ENCODE data around the gene NKX2-1.

DNA sequence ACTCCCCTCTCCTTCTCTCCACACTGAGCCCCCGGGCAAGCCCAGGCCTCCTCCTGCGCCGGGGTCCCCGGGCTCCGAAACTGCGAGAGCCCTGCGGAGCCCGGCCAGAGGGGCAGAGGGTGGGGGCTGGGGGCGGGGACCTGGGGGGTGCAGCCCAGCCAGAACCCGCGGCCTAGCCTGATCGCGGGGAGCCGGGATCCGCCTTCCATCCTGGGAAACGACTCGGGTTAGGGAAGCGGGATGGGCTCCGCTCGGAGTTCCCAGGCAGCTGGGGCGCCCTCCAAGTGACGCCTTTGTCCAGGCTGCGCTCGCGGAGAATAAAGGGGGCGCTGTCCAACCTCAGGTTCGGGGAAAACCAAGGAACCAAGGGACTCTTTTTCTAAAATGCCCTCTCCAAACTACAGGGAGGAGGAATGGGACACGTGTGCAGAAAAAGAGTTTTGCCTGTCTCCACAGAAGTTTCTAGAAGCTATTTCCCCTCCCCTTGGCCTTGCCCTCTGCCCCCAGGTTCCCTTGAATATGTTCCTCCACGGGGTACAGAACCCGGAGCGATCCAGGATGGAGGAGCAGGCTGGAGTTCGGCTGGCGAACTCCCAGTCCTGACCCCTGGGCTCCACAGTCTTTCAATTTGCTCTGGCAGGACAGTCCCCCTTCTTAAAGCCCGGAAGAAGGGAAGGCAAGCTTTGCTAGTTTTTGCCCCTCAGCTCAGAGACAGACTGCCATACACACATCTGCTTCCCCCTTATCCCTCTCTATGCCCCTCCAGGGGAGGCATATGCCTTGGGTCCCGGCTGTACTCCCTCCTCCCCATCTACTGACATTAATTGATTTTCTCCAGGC is 13.9 kb downstream of the NKX2-1 start:
- TF ChIP-seq DPF2 (IDR thresholded peaks at IDR 0.05) (no peak), POLR2A (IDR thresholded peaks at IDR 0.05; ENCODE audit: low read depth, low read length) (no peak), POLR2AphosphoS5 (IDR thresholded peaks at IDR 0.05; ENCODE audit: low read length) (no peak), JUND (IDR thresholded peaks at IDR 0.05; ENCODE audit: low read depth, low read length) (no peak), ZNF274 (IDR thresholded peaks at IDR 0.05; ENCODE audit: insufficient read depth, insufficient read length) (no peak), POU2F2 (IDR thresholded peaks at IDR 0.05; ENCODE audit: borderline replicate concordance, low read depth, low read length) (no peak)
- TF ChIP-seq, protein P1, sequence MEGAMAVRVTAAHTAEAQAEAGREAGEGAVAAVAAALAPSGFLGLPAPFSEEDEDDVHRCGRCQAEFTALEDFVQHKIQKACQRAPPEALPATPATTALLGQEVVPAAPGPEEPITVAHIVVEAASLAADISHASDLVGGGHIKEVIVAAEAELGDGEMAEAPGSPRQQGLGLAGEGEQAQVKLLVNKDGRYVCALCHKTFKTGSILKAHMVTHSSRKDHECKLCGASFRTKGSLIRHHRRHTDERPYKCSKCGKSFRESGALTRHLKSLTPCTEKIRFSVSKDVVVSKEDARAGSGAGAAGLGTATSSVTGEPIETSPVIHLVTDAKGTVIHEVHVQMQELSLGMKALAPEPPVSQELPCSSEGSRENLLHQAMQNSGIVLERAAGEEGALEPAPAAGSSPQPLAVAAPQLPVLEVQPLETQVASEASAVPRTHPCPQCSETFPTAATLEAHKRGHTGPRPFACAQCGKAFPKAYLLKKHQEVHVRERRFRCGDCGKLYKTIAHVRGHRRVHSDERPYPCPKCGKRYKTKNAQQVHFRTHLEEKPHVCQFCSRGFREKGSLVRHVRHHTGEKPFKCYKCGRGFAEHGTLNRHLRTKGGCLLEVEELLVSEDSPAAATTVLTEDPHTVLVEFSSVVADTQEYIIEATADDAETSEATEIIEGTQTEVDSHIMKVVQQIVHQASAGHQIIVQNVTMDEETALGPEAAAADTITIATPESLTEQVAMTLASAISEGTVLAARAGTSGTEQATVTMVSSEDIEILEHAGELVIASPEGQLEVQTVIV (IDR thresholded peaks at IDR 0.05; ENCODE audit: borderline replicate concordance, partially characterized antibody) = no peak
- TF ChIP-seq, protein P2, sequence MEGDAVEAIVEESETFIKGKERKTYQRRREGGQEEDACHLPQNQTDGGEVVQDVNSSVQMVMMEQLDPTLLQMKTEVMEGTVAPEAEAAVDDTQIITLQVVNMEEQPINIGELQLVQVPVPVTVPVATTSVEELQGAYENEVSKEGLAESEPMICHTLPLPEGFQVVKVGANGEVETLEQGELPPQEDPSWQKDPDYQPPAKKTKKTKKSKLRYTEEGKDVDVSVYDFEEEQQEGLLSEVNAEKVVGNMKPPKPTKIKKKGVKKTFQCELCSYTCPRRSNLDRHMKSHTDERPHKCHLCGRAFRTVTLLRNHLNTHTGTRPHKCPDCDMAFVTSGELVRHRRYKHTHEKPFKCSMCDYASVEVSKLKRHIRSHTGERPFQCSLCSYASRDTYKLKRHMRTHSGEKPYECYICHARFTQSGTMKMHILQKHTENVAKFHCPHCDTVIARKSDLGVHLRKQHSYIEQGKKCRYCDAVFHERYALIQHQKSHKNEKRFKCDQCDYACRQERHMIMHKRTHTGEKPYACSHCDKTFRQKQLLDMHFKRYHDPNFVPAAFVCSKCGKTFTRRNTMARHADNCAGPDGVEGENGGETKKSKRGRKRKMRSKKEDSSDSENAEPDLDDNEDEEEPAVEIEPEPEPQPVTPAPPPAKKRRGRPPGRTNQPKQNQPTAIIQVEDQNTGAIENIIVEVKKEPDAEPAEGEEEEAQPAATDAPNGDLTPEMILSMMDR (IDR thresholded peaks at IDR 0.05 in 2 of 3, conservative IDR thresholded peaks at IDR 0.05 in 1 of 3; ENCODE audit: control insufficient read depth in 2 of 3, extremely low read depth in 1 of 3, insufficient read depth in 1 of 3, low read depth in 3 of 3, low read length in 3 of 3) = no peak
- TF ChIP-seq, protein P3, sequence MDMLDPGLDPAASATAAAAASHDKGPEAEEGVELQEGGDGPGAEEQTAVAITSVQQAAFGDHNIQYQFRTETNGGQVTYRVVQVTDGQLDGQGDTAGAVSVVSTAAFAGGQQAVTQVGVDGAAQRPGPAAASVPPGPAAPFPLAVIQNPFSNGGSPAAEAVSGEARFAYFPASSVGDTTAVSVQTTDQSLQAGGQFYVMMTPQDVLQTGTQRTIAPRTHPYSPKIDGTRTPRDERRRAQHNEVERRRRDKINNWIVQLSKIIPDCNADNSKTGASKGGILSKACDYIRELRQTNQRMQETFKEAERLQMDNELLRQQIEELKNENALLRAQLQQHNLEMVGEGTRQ (IDR thresholded peaks at IDR 0.05; ENCODE audit: borderline replicate concordance, low read depth, low read length) = no peak
- TF ChIP-seq, protein P4, sequence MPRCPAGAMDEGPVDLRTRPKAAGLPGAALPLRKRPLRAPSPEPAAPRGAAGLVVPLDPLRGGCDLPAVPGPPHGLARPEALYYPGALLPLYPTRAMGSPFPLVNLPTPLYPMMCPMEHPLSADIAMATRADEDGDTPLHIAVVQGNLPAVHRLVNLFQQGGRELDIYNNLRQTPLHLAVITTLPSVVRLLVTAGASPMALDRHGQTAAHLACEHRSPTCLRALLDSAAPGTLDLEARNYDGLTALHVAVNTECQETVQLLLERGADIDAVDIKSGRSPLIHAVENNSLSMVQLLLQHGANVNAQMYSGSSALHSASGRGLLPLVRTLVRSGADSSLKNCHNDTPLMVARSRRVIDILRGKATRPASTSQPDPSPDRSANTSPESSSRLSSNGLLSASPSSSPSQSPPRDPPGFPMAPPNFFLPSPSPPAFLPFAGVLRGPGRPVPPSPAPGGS (IDR thresholded peaks at IDR 0.05; ENCODE audit: borderline replicate concordance, insufficient read depth, low read depth, low read length, poor library complexity, severe bottlenecking) = no peak

All from GM12878 (cell line).